HFFc6 (cell line): Measurements from ENCODE around the gene CRABP1. TPM values are rescaled to one million over a fixed set of nuclear protein-coding genes. Genes with fewer than 3 reads are reported as not detected.

ENCODE experiments used
- DNase-seq: peaks from one replicate; pipeline ENCODE4 v3.0.0-alpha.2; 2018
- H3K27ac Mint-ChIP-seq: 2 replicates; pipeline ENCODE4 v1.8.0; 2020; ENCODE audit warnings: mild to moderate bottlenecking, mixed read lengths
- H3K27me3 Mint-ChIP-seq: 2 replicates; pipeline ENCODE4 v1.8.0; 2021; ENCODE audit warnings: mild to moderate bottlenecking, moderate library complexity, mixed read lengths; ENCODE audit not compliant: insufficient read depth
- H3K36me3 Mint-ChIP-seq: 2 replicates; pipeline ENCODE4 v1.8.0; 2021; ENCODE audit warnings: low read depth, mixed read lengths
- H3K4me1 Mint-ChIP-seq: 2 replicates; pipeline ENCODE4 v1.8.0; 2020; ENCODE audit warnings: low read depth, mixed read lengths
- H3K4me3 Mint-ChIP-seq: 2 replicates; pipeline ENCODE4 v1.8.0; 2020; ENCODE audit warnings: mild to moderate bottlenecking, moderate library complexity, mixed read lengths
- H3K9me3 Mint-ChIP-seq: 2 replicates; pipeline ENCODE4 v1.8.0; 2020; ENCODE audit warnings: mild to moderate bottlenecking, mixed read lengths
- CTCF ChIP-seq: fragments of 200-600 bp; sonication (generic); IDR thresholded peaks from 2 replicates; pipeline ENCODE4 v1.5.0; 2021; ENCODE audit warnings: antibody characterized with exemption, mild to moderate bottlenecking
- total RNA-seq, 6 experiments: library from RNA; stranded (reverse); fragmentation: NEBNext Ultra II Directional; extraction: Animal tissue kit (Norgen Biotek cat#: 25700); gene quantifications; 2 replicates in 1 of 6; 3 replicates in 5 of 6; pipeline ENCODE4 v1.2.3, GENCODE V29; 2021

The CRABP1 gene
- total RNA-seq, 6 experiments from 2014 or later, result not detected

GRCh38 chr15:78360367-78360801 lies 20.2 kb downstream of the CRABP1 start:
- H3K27ac Mint-ChIP-seq, result no peak overlapping the region
- peaks cover 16% of the 10 kb centered on the region for H3K4me1 Mint-ChIP-seq
- DNase-seq, result no peak
- H3K27me3 Mint-ChIP-seq, result peaks cover 35% of the 10 kb centered on the region
- H3K4me3 Mint-ChIP-seq, result no peak overlapping the region
- no peaks in the 10 kb centered on the region for H3K36me3 Mint-ChIP-seq
- no peaks in the 10 kb centered on the region for H3K9me3 Mint-ChIP-seq
- no peak for TF ChIP-seq CTCF

GRCh38 chr15:78360958-78361718 lies 21.0 kb downstream of the CRABP1 start:
- no peak overlapping the region for H3K4me3 Mint-ChIP-seq
- H3K4me1 Mint-ChIP-seq, result peaks cover 16% of the 10 kb centered on the region
- H3K36me3 Mint-ChIP-seq, result no peaks in the 10 kb centered on the region
- H3K9me3 Mint-ChIP-seq, result no peaks in the 10 kb centered on the region
- no peak for TF ChIP-seq CTCF
- no peak for DNase-seq
- peaks cover 37% of the 10 kb centered on the region for H3K27me3 Mint-ChIP-seq
- no peak overlapping the region for H3K27ac Mint-ChIP-seq

GRCh38 chr15:78361771-78362506 lies 21.8 kb downstream of the CRABP1 start:
- no peak for TF ChIP-seq CTCF
- peaks cover 38% of the 10 kb centered on the region for H3K27me3 Mint-ChIP-seq

GRCh38 chr15:78362716-78363380 lies 22.7 kb downstream of the CRABP1 start:
- Mint-ChIP-seq H3K4me3 (no peak overlapping the region), H3K27me3 (peaks cover 38% of the 10 kb centered on the region), H3K4me1 (peaks cover 16% of the 10 kb centered on the region), H3K27ac (no peak overlapping the region), H3K9me3 (no peaks in the 10 kb centered on the region), H3K36me3 (no peaks in the 10 kb centered on the region)
- DNase-seq, result no peak
- TF ChIP-seq CTCF, result no peak

More at GRCh38 chr15:78361771-78362506, 21.8 kb downstream of the CRABP1 start:
- Mint-ChIP-seq H3K4me1 (peaks cover 16% of the 10 kb centered on the region), H3K36me3 (no peaks in the 10 kb centered on the region), H3K27ac (no peak overlapping the region), H3K4me3 (no peak overlapping the region), H3K9me3 (no peaks in the 10 kb centered on the region)
- no peak for DNase-seq

GRCh38 chr15:78363381-78363734 lies 23.2 kb downstream of the CRABP1 start:
- DNase-seq, result no peak
- H3K27ac Mint-ChIP-seq, result no peak overlapping the region
- H3K36me3 Mint-ChIP-seq, result no peaks in the 10 kb centered on the region
- H3K4me3 Mint-ChIP-seq, result no peak overlapping the region
- H3K27me3 Mint-ChIP-seq, result peaks cover 35% of the 10 kb centered on the region
- H3K9me3 Mint-ChIP-seq, result no peaks in the 10 kb centered on the region
- H3K4me1 Mint-ChIP-seq, result peaks cover 16% of the 10 kb centered on the region
- TF ChIP-seq CTCF, result no peak
